Stimulated activated CD4-positive, alpha-beta T cell treated with anti-CD3 and anti-CD28 coated beads, Interleukin-15, amount 100 ng/mL, for 1 hour (primary cell): Measurements from ENCODE around the gene NRG3.
"Not testable (repeated sequence)": the region's sequence is repeated elsewhere in the genome, so short reads cannot be mapped to it uniquely, and the experiment has no call there.

ENCODE experiments used
- DNase-seq, 2 donors: peaks; one replicate each; pipeline ENCODE4 v3.0.0-alpha.2; 2020; ENCODE audit warnings: low read depth in 1 of 2, low spot score in 1 of 2

The NRG3 gene

GRCh38 chr10:82953331-82953730 lies 1078.3 kb downstream of the NRG3 start:
- no peak for DNase-seq

GRCh38 chr10:82953909-82954308 lies 1078.9 kb downstream of the NRG3 start:
- DNase-seq: no peak

GRCh38 chr10:82960421-82961060 lies 1085.5 kb downstream of the NRG3 start:
- DNase-seq: not testable (repeated sequence)

- DNase-seq: no peak
Observed at GRCh38 chr10:82961864-82962263, 1086.9 kb downstream of the NRG3 start.

GRCh38 chr10:82966130-82966529 lies 1091.1 kb downstream of the NRG3 start:
- no peak for DNase-seq

GRCh38 chr10:82968533-82968932 lies 1093.5 kb downstream of the NRG3 start:
- no peak for DNase-seq

- no peak for DNase-seq
Observed at GRCh38 chr10:82969405-82969804, 1094.4 kb downstream of the NRG3 start.

- DNase-seq: no peak
Observed at GRCh38 chr10:82980321-82980720, 1105.3 kb downstream of the NRG3 start.

GRCh38 chr10:82981137-82981723 lies 1106.2 kb downstream of the NRG3 start:
- DNase-seq: no peak

GRCh38 chr10:82982110-82982608 lies 1107.2 kb downstream of the NRG3 start:
- no peak for DNase-seq

- DNase-seq: no peak
Observed at GRCh38 chr10:82986216-82986615, 1111.2 kb downstream of the NRG3 start.

- DNase-seq: not testable (repeated sequence)
Observed at GRCh38 chr10:83006479-83006878, 1131.5 kb downstream of the NRG3 start.

- no peak for DNase-seq
Observed at GRCh38 chr10:83007510-83007909, 1132.5 kb downstream of the NRG3 start.

GRCh38 chr10:83012866-83013265 lies 1137.9 kb downstream of the NRG3 start:
- DNase-seq: no peak

- DNase-seq: no peak
Observed at GRCh38 chr10:83017076-83017867, 1142.3 kb downstream of the NRG3 start.

GRCh38 chr10:83023662-83024061 lies 1148.7 kb downstream of the NRG3 start:
- no peak for DNase-seq
